GM12874 (cell line): ENCODE data around the gene STAG3.

Experiments used
- CTCF ChIP-seq: IDR thresholded peaks from 2 replicates; pipeline ENCODE4 v1.5.1; 2011; ENCODE audit warnings: low read depth, mild to moderate bottlenecking, control low read depth, low read length, moderate library complexity; ENCODE audit not compliant: insufficient read depth

Gene STAG3

GRCh38 chr7:100171840-100172239 is 5.9 kb upstream of the STAG3 start:
- TF ChIP-seq CTCF = no peak

- no peak for TF ChIP-seq CTCF
Observed at GRCh38 chr7:100173806-100174495, 3.8 kb upstream of the STAG3 start.

GRCh38 chr7:100174582-100174981 is 3.1 kb upstream of the STAG3 start:
- no peak for TF ChIP-seq CTCF

GRCh38 chr7:100175296-100175935 is 2.3 kb upstream of the STAG3 start:
- no peak for TF ChIP-seq CTCF

GRCh38 chr7:100176096-100177044 is 1.3 kb upstream of the STAG3 start:
- no peak for TF ChIP-seq CTCF

- no peak for TF ChIP-seq CTCF
Observed at GRCh38 chr7:100185726-100186125, 8.0 kb downstream of the STAG3 start.

- no peak for TF ChIP-seq CTCF
Observed at GRCh38 chr7:100189061-100189460, 11.3 kb downstream of the STAG3 start.
